HFF-Myc (cell line): ENCODE measurements around the gene TSKU.

Source experiments
- DNase-seq: peaks from one replicate; pipeline ENCODE4 v3.0.0-alpha.2; 2011; ENCODE audit warnings: low read depth; ENCODE audit errors: extremely low read depth
- H3K4me3 ChIP-seq: replicated peaks from 2 replicates; pipeline ENCODE4 v1.5.1; 2011; ENCODE audit warnings: low read depth, mild to moderate bottlenecking, control low read depth, low read length
- CTCF ChIP-seq: IDR thresholded peaks from 2 replicates; pipeline ENCODE4 v1.5.1; 2012; ENCODE audit warnings: mild to moderate bottlenecking, low read depth, low read length, control low read depth; ENCODE audit errors: missing control alignments

Gene TSKU

GRCh38 chr11:76839311-76839710 lies 56.2 kb downstream of the TSKU start:
- no peak overlapping the region for H3K4me3 ChIP-seq
- no peak for TF ChIP-seq CTCF
- DNase-seq = no peak

- no peak for TF ChIP-seq CTCF
- H3K4me3 ChIP-seq = no peak overlapping the region
- DNase-seq = no peak
These were observed 58.8 kb downstream of the TSKU start for GRCh38 chr11:76841923-76842452.

- no peak for TF ChIP-seq CTCF
- no peak for DNase-seq
- no peak overlapping the region for H3K4me3 ChIP-seq
These were observed 60.8 kb downstream of the TSKU start for GRCh38 chr11:76843907-76844306.

GRCh38 chr11:76844511-76844910 lies 61.4 kb downstream of the TSKU start:
- no peak for TF ChIP-seq CTCF

GRCh38 chr11:76845069-76845468 lies 61.9 kb downstream of the TSKU start:
- DNase-seq = no peak
- no peak for TF ChIP-seq CTCF
- H3K4me3 ChIP-seq = no peak overlapping the region

More at GRCh38 chr11:76844511-76844910, 61.4 kb downstream of the TSKU start:
- H3K4me3 ChIP-seq = no peak overlapping the region
- DNase-seq = no peak

GRCh38 chr11:76846441-76846840 lies 63.3 kb downstream of the TSKU start:
- TF ChIP-seq CTCF = no peak
- no peak for DNase-seq
- no peak overlapping the region for H3K4me3 ChIP-seq
